Urothelium cell line (cell line): Measurements from ENCODE around the gene SKIDA1.

ENCODE experiments used
- DNase-seq: peaks from one replicate; pipeline ENCODE4 v3.0.0; 2011; ENCODE audit warnings: low spot score, mixed read lengths
- FAIRE-seq: peaks from 2 replicates; lab custom pipeline; 2011; peaks lifted over from hg19 to GRCh38; lab: Jason Lieb, UNC

The SKIDA1 gene

GRCh38 chr10:21502348-21502740 is 23.1 kb downstream of the SKIDA1 start:
- DNase-seq, result no peak
- FAIRE-seq, result no peak

GRCh38 chr10:21501731-21502347 is 23.6 kb downstream of the SKIDA1 start:
- no peak for DNase-seq
- FAIRE-seq, result no peak

GRCh38 chr10:21501091-21501490 is 24.4 kb downstream of the SKIDA1 start:
- DNase-seq, result no peak
- FAIRE-seq, result no peak

- no peak for DNase-seq
- no peak for FAIRE-seq
Measured at GRCh38 chr10:21500578-21500910, 24.9 kb downstream of the SKIDA1 start.

DNA sequence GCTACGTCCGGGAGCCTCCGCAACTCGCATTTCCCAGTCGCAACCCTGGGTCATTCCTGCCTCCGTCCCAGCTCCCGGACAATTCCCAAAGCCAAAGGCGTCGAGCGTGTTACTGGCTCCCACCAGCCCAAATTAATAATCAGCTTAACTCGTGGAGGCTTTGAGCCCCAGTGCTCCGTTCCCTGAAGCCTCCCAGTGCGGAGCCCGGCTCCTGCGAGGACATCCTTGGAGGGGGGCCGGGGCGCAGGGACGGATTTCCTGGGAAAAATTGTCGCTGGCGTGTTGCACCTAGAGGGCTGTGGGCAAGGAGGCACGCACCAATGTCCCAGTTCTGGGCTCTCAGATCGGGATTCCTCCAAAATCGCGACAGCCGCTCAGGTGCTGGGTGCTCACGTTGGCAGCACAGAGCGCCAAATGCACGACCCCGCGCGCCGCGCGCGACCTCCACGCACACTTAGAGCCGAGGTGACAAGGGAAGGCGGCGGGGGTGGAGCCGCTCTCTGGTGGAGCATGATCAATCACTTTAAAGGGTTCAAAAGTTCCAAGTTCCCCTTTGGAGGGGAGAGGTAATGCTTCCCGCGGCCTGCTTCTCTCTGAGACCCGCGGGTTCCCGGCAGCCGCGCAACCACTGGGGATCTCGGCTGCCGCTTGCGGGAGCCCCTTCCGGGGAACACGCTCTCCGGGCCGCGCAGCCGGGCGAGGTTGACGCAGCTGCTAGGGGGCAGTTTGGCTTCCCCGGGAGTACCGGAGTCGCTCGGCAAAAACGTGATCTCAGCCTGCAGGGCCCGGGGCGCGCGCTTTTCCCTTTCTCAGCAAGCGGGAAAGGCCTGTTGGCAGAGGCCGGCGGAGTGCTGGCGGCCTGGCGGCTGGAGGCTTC is 25.5 kb downstream of the SKIDA1 start:
- DNase-seq (no peak), FAIRE-seq (no peak)

DNA sequence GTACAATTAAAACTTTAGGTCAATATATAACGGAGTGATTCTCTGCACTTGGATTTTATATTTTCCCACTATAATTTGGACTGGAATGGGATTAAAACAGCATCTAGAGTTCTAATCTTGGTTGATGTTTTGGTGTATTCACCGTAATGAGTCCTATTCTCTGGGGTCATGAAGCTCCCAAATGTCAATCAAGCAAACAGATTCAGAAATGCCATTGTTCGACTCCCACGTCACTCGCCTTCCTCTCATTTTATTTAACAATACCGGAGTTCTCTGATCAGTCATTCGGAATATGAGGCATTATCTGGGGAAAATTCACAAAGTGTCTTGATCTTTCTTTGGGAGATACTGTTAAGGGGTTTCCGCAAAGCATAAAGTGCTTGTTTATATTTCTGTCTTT is 26.5 kb downstream of the SKIDA1 start:
- DNase-seq, result no peak
- FAIRE-seq, result no peak

GRCh38 chr10:21498377-21498776 is 27.1 kb downstream of the SKIDA1 start:
- no peak for DNase-seq
- no peak for FAIRE-seq

GRCh38 chr10:21497177-21497807 is 28.2 kb downstream of the SKIDA1 start:
- DNase-seq (peak; percentile 94), FAIRE-seq (no peak)

DNA sequence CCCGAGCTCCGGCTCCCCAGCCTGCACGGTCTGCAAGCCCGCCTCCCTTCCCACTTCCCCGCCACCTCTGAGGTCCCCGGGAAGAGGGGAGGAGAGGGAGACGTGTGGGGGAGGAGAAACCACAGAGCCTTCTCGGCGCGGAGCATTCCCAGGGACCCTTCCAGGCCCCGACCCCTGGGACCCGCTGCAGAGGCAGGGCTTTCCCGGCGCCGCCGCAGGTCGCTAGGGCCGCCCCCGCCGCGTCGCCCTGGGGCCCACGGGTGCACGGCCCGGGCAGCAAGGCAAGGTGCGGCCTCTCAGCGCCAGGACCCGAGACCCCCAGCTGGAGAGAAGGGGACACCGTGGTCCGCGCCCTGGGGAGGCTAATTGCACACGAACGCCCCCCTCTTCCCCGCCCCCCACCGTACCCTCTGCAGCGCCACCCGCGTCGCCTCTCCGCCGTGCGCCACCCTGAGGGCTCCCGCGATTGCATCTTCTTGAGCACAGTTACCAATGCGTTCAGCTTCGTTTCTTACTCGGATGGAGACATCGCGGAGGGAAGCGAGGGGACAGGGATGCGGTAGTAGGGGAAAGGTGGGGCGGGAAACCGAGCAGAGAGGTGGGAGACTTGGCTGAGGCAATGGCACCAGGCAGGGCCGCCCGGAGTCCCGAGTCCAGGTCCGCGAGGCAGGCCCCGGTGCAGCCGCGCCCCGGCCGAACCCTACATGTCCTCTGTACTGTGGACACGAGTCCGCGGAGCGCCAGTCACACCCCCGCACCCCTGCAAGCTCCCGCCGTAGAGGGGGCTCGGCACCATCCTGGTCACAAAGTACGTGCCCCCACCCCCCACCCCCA is 28.9 kb downstream of the SKIDA1 start:
- FAIRE-seq, result peak; percentile 74

GRCh38 chr10:21495752-21496342 is 29.6 kb downstream of the SKIDA1 start:
- FAIRE-seq (no peak), DNase-seq (peak; percentile 95)

More for the DNA sequence above, 28.9 kb downstream of the SKIDA1 start:
- DNase-seq, result peak; percentile 68

DNA sequence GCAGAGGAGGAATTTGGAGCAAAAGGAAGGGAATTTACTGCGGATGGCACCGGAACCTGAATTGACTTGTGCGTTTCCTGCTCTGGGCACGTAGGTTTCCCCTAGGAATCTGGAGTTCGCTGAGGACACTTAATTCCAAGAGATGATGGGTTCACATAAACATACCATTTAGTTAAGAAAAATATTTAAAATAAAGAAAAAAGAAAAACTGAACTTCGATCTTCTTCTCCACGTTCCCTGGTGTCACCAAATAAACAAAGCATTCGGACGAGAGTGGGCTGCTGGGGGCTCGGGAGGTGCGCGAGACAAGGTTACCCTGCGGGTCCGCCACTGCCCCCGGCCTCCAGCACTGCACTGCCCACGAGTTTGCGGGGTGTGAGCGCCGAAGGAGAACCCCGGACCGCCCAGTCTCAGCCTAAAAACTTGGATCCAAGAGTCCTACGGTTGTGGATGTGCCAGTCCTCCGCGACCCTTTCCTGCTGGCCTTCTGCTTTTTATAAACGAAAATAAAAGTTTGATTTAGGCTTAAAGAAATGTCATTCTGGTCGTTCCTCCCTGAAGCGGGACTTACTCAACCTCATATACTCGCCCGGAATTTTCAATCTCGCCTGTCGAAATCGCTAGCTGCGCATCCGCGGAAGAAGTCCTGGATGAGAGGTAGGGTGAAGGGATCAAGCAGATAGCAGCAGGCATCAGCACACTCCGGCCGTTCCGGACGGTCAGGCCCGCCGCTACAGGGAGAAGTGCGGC is 30.3 kb downstream of the SKIDA1 start:
- peak; percentile 27 for DNase-seq

DNA sequence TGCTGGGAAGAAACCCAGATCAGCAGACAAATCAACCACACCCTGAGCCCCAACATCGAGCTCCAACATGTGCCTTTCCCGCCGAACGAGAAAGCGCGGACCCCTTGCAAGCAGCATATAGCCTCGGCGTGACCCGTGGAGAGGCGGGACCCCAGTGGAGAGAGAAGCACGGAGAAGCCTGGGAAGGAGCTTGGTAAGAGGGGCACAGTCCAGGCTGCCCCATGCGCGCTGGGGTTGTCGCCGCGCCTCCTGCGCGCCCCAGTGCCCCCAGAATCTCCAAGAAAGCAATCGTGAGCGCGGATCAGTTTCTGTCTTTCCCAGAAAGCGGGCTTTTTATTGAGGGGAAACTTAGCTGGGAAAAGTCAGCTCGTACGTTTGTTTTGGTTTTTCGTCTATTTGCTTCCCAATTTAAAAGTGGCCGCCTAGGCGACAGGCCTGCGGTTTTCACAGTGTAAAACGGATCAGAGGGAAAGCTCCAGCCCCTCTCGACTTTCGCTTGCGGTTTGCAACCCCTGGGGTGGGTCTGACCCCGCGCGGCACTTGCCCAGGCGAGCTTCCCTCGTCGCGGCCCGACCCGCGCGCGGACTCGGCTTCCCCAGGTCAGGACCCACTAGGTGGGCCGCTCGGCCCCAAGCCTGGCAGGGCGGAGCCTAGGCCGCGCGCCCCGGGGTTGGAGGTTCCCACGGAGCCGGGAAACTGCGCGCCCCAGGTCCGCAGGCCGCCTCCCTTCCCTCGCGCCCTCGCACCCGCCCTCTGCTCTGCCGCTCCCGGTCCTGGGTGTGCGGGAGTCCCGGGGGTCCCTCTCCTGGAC is 31.1 kb downstream of the SKIDA1 start:
- DNase-seq (no peak), FAIRE-seq (no peak)

More for the DNA sequence above, 30.3 kb downstream of the SKIDA1 start:
- FAIRE-seq, result no peak

DNA sequence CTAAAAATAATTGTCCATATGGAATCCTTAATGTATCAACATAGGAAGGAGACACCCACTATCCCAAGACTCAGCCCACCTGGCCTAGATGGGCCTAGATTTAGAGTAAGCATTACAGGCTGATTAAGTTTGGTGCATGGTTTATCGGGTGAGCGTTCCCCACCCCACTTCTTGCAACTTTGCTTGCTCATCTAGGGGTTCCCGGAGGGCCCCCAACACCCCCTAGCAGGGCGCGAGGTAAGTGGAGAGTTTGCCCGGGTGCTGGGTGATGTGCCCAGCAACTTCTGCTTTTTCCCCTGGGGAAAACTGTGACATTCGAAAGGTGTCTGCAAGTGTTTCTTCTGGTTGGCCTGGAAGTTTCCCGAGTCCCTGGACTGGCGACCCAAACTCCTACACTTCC is 31.7 kb downstream of the SKIDA1 start:
- no peak for DNase-seq
- FAIRE-seq, result no peak

DNA sequence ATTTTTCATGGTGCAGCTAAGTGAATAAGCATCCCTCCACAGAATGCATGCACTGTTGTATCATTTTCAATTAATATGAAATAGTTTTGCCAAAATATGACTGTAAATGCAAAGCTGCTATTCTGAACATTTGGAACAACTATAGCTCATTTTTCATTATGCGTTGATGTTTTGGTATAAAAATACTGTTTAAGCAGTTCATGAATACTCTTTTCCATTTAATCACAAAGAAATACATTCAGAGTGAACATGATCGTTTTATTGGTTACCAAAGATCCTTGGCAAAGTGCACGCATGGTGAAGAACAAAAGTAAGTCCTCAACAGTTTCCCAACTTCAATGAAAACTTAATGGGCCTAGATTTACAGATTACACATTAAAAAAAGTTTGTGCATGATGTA is 33.1 kb downstream of the SKIDA1 start:
- FAIRE-seq, result no peak

DNA sequence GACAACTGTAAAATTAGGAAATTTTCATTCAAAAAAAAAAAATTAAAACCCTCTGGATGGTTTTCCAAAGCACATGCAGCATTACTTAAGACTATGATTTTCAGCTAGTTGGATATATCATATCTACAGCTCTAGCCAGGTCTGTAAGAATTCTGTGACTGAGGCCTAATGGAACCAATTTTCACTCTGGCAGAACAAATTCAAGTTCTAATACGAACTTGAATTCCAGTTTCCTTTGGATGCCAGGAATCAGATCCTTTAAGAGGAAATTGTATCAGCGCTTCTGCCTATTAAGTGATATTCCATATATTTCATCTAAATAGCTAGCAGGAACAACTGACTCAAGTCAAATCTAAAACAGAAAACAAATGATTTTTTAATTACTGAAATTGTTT is 34.8 kb downstream of the SKIDA1 start:
- DNase-seq, result no peak
- no peak for FAIRE-seq

More for the DNA sequence above, 33.1 kb downstream of the SKIDA1 start:
- no peak for DNase-seq

GRCh38 chr10:21490028-21490710 is 35.3 kb downstream of the SKIDA1 start:
- no peak for FAIRE-seq
- no peak for DNase-seq

GRCh38 chr10:21488957-21489446 is 36.5 kb downstream of the SKIDA1 start:
- no peak for DNase-seq
- no peak for FAIRE-seq

GRCh38 chr10:21488246-21488956 is 37.1 kb downstream of the SKIDA1 start:
- DNase-seq, result no peak
- no peak for FAIRE-seq
